Measurements from ENCODE around the gene PTTG1. TPM values are rescaled to one million over a fixed set of nuclear protein-coding genes. Genes with fewer than 3 reads are reported as not detected.

Gene PTTG1
- total and polyA plus RNA-seq, 9 of the 15 experiments (the other 6 are each of a cell fraction or from before 2014, with no cell fraction given): 193 to 1,088 (median 349) TPM

DNA sequence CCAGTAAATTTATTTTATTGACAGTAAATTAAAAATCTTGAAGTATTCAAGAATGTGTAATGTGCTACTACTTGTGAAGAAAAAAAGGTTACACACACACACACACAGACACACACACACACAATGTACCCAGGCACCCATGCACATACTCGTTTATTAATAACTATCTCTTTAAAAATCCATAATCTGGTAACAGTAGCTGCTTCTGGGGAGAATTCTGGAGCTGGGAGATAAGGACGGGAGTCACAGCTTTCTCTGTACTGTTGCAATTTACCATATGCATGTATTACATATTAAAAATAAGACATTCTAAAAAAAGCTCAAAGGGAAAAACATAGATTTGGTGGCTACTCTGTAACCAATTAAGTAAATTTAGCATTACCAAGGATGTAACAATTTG is 43.3 kb upstream of the PTTG1 start (continued):
- TF ChIP-seq, protein P1, sequence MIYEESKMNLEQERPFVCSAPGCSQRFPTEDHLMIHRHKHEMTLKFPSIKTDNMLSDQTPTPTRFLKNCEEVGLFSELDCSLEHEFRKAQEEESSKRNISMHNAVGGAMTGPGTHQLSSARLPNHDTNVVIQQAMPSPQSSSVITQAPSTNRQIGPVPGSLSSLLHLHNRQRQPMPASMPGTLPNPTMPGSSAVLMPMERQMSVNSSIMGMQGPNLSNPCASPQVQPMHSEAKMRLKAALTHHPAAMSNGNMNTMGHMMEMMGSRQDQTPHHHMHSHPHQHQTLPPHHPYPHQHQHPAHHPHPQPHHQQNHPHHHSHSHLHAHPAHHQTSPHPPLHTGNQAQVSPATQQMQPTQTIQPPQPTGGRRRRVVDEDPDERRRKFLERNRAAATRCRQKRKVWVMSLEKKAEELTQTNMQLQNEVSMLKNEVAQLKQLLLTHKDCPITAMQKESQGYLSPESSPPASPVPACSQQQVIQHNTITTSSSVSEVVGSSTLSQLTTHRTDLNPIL (CRISPR knock-in tag; IDR thresholded peaks at IDR 0.05): no peak
- TF ChIP-seq CC2D1A (IDR thresholded peaks at IDR 0.05) (no peak), SREBF1 (IDR thresholded peaks at IDR 0.05; ENCODE audit: borderline replicate concordance, low read depth, low read length) (no peak), NCOR1 (IDR thresholded peaks at IDR 0.05) (peak; percentile 60), ETV6 (IDR thresholded peaks at IDR 0.05; ENCODE audit: borderline replicate concordance in 1 of 2, low read depth in 2 of 2, low read length in 1 of 2) (no peak), ETV6 (CRISPR knock-in tag; IDR thresholded peaks at IDR 0.05; ENCODE audit: borderline replicate concordance) (no peak), ZFP30 (CRISPR knock-in tag; IDR thresholded peaks at IDR 0.05; ENCODE audit: borderline replicate concordance) (no peak), CBFA2T2 (conservative IDR thresholded peaks at IDR 0.05) (peak; percentile 70), SAFB2 (IDR thresholded peaks at IDR 0.05; ENCODE audit: borderline replicate concordance, low read depth, low read length, severe bottlenecking) (no peak), RBM39 (optimal IDR thresholded peaks at IDR 0.05; ENCODE audit: low read depth, low read length) (no peak), MYC (IDR thresholded peaks at IDR 0.05; ENCODE audit: low read depth, low read length) (no peak), MYC (CRISPR knock-in tag; IDR thresholded peaks at IDR 0.05; ENCODE audit: borderline replicate concordance, low read depth) (no peak), ZNF324 (CRISPR knock-in tag; IDR thresholded peaks at IDR 0.05) (no peak), LCOR (CRISPR knock-in tag; IDR thresholded peaks at IDR 0.05) (no peak), EHMT2 (IDR thresholded peaks at IDR 0.05) (no peak), NUFIP1 (IDR thresholded peaks at IDR 0.05; ENCODE audit: partially characterized antibody) (no peak), XRCC4 (IDR thresholded peaks at IDR 0.05; ENCODE audit: extremely low read depth, insufficient read depth, insufficient read length) (no peak)
- TF ChIP-seq, protein P2, sequence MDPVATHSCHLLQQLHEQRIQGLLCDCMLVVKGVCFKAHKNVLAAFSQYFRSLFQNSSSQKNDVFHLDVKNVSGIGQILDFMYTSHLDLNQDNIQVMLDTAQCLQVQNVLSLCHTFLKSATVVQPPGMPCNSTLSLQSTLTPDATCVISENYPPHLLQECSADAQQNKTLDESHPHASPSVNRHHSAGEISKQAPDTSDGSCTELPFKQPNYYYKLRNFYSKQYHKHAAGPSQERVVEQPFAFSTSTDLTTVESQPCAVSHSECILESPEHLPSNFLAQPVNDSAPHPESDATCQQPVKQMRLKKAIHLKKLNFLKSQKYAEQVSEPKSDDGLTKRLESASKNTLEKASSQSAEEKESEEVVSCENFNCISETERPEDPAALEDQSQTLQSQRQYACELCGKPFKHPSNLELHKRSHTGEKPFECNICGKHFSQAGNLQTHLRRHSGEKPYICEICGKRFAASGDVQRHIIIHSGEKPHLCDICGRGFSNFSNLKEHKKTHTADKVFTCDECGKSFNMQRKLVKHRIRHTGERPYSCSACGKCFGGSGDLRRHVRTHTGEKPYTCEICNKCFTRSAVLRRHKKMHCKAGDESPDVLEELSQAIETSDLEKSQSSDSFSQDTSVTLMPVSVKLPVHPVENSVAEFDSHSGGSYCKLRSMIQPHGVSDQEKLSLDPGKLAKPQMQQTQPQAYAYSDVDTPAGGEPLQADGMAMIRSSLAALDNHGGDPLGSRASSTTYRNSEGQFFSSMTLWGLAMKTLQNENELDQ (CRISPR knock-in tag; IDR thresholded peaks at IDR 0.05; ENCODE audit: borderline replicate concordance): no peak
- TF ChIP-seq, protein P3, sequence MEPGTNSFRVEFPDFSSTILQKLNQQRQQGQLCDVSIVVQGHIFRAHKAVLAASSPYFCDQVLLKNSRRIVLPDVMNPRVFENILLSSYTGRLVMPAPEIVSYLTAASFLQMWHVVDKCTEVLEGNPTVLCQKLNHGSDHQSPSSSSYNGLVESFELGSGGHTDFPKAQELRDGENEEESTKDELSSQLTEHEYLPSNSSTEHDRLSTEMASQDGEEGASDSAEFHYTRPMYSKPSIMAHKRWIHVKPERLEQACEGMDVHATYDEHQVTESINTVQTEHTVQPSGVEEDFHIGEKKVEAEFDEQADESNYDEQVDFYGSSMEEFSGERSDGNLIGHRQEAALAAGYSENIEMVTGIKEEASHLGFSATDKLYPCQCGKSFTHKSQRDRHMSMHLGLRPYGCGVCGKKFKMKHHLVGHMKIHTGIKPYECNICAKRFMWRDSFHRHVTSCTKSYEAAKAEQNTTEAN (CRISPR knock-in tag; IDR thresholded peaks at IDR 0.05): no peak
- TF ChIP-seq, protein P4, sequence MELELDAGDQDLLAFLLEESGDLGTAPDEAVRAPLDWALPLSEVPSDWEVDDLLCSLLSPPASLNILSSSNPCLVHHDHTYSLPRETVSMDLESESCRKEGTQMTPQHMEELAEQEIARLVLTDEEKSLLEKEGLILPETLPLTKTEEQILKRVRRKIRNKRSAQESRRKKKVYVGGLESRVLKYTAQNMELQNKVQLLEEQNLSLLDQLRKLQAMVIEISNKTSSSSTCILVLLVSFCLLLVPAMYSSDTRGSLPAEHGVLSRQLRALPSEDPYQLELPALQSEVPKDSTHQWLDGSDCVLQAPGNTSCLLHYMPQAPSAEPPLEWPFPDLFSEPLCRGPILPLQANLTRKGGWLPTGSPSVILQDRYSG (tag; conservative IDR thresholded peaks at IDR 0.05; ENCODE audit: low read depth): no peak
- TF ChIP-seq, protein P5, sequence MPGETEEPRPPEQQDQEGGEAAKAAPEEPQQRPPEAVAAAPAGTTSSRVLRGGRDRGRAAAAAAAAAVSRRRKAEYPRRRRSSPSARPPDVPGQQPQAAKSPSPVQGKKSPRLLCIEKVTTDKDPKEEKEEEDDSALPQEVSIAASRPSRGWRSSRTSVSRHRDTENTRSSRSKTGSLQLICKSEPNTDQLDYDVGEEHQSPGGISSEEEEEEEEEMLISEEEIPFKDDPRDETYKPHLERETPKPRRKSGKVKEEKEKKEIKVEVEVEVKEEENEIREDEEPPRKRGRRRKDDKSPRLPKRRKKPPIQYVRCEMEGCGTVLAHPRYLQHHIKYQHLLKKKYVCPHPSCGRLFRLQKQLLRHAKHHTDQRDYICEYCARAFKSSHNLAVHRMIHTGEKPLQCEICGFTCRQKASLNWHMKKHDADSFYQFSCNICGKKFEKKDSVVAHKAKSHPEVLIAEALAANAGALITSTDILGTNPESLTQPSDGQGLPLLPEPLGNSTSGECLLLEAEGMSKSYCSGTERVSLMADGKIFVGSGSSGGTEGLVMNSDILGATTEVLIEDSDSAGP (CRISPR knock-in tag; IDR thresholded peaks at IDR 0.05): peak; percentile 76; the same call in 1 of the 2 replicates

All from K562 (cell line).